A549 (cell line): ENCODE results near the gene SF3A1. TPM values are rescaled to one million over a fixed set of nuclear protein-coding genes. Genes with fewer than 3 reads are reported as not detected.

Source experiments
- ATAC-seq, 2 experiments: fragments of 200-7000 bp in 1 of 2; fragments of >200 bp in 1 of 2; cut with Nextera tagmentation in 1 of 2; cut with Tn5 transposase in 1 of 2; 3 replicates each; pipeline versions ENCODE4 v1.8.0 to v1.9.1; 2018 to 2020; ENCODE audit warnings: mild to moderate bottlenecking in 1 of 2, moderate library complexity in 1 of 2
- CTCF ChIA-PET: fragments of 300-600 bp; sonication (Branson Sonifier 250); formaldehyde crosslinking; extraction: SDS; loops from one replicate; lab custom pipeline; 2021; ENCODE audit warnings: antibody characterized with exemption, inconsistent platforms; lab: Yijun Ruan, JAX
- POLR2A ChIA-PET: fragments of 350-600 bp; formaldehyde crosslinking; extraction: SDS; loops from one replicate; lab custom pipeline; 2021; ENCODE audit warnings: antibody characterized with exemption, inconsistent platforms; lab: Yijun Ruan, JAX
- DNase-seq, 2 experiments: peaks; one replicate each; pipeline versions ENCODE4 v3.0.0 to v3.0.0-alpha.2; 2011 to 2016; ENCODE audit warnings: low read depth in 1 of 2, low spot score in 1 of 2
- FAIRE-seq: peaks from 2 replicates; lab custom pipeline; 2011; peaks lifted over from hg19 to GRCh38; lab: Jason Lieb, UNC
- H3K27ac ChIP-seq, 2 experiments: fragments of >200 bp; sonication (Bioruptor Twin); formaldehyde crosslinking; 3 replicates each; pipeline ENCODE4 v1.5.1; 2016 to 2017
- H3K4me1 ChIP-seq: fragments of >200 bp; sonication (Bioruptor Twin); formaldehyde crosslinking; 3 replicates; pipeline ENCODE4 v1.6.1; 2016
- H3K4me2 ChIP-seq: fragments of >200 bp; sonication (Bioruptor Twin); formaldehyde crosslinking; 3 replicates; pipeline ENCODE4 v1.6.1; 2016
- H3K4me3 ChIP-seq: fragments of >200 bp; sonication (Bioruptor Twin); formaldehyde crosslinking; 3 replicates; pipeline ENCODE4 v1.5.1; 2016
- H3K9me3 ChIP-seq: fragments of >200 bp; sonication (Bioruptor Twin); formaldehyde crosslinking; 3 replicates; pipeline ENCODE4 v1.6.1; 2016
- BCL3 ChIP-seq: fragments of >200 bp; sonication (Bioruptor Twin); formaldehyde crosslinking; IDR thresholded peaks from 3 replicates; pipeline ENCODE4 v1.6.1; 2016
- CBX8 ChIP-seq: fragments of 200-600 bp; sonication (generic); IDR thresholded peaks from 2 replicates; pipeline ENCODE4 v1.6.1; 2016
- CTCF ChIP-seq: fragments of >200 bp; sonication (Bioruptor Twin); formaldehyde crosslinking; IDR thresholded peaks from 3 replicates; pipeline ENCODE4 v1.5.1; 2016
- GATA3 ChIP-seq: IDR thresholded peaks from 2 replicates; pipeline ENCODE4 v1.6.1; 2012; ENCODE audit warnings: borderline replicate concordance
- HMGXB4 ChIP-seq: fragments of 250-450 bp; sonication (Bioruptor Pico); IDR thresholded peaks from 2 replicates; pipeline ENCODE4 v1.5.0; 2021; ENCODE audit warnings: mild to moderate bottlenecking, moderate library complexity, borderline replicate concordance
- JUNB ChIP-seq: fragments of >200 bp; sonication (Bioruptor Twin); formaldehyde crosslinking; IDR thresholded peaks from 2 replicates; pipeline ENCODE4 v1.6.1; 2016
- NFE2L2 ChIP-seq: fragments of 150-350 bp; conservative IDR thresholded peaks from 2 replicates; pipeline ENCODE4 v1.6.1; 2014; ENCODE audit warnings: low read length
- PBX3 ChIP-seq: IDR thresholded peaks from 2 replicates; pipeline ENCODE4 v1.6.1; 2012
- PHF8 ChIP-seq: fragments of 200-600 bp; sonication (generic); IDR thresholded peaks from 2 replicates; pipeline ENCODE4 v1.6.1; 2016; ENCODE audit warnings: low read depth, mild to moderate bottlenecking, antibody characterized with exemption, moderate library complexity, borderline replicate concordance
- POLR2A ChIP-seq: IDR thresholded peaks from 2 replicates; pipeline ENCODE4 v1.6.1; 2012; ENCODE audit warnings: mild to moderate bottlenecking, low read length
- RARB ChIP-seq: fragments of 250-450 bp; sonication (Bioruptor Pico); IDR thresholded peaks from 2 replicates; pipeline ENCODE4 v1.8.0; 2021; ENCODE audit warnings: mild to moderate bottlenecking, moderate library complexity
- REST ChIP-seq: fragments of 200-600 bp; sonication (generic); IDR thresholded peaks from 2 replicates; pipeline ENCODE4 v1.6.1; 2016; ENCODE audit warnings: antibody characterized with exemption, mild to moderate bottlenecking, moderate library complexity
- RFX5 ChIP-seq: fragments of 450-650 bp; IDR thresholded peaks from 2 replicates; pipeline ENCODE4 v1.7.1; 2014; ENCODE audit warnings: antibody characterized with exemption, mild to moderate bottlenecking, moderate library complexity
- RNF2 ChIP-seq: fragments of 200-600 bp; sonication (generic); IDR thresholded peaks from 2 replicates; pipeline ENCODE4 v1.6.1; 2016; ENCODE audit warnings: low read depth, mild to moderate bottlenecking, antibody characterized with exemption, moderate library complexity, borderline replicate concordance
- SMC3 ChIP-seq: fragments of >200 bp; sonication (Bioruptor Twin); formaldehyde crosslinking; IDR thresholded peaks from 3 replicates; pipeline ENCODE4 v1.6.1; 2018; ENCODE audit warnings: inconsistent platforms
- TFCP2L1 ChIP-seq: fragments of 250-450 bp; sonication (Bioruptor Pico); IDR thresholded peaks from 2 replicates; pipeline ENCODE4 v1.5.0; 2021; ENCODE audit warnings: mild to moderate bottlenecking
- ZFP36 ChIP-seq: fragments of 450-650 bp; IDR thresholded peaks from 2 replicates; pipeline ENCODE4 v1.6.1; 2014; ENCODE audit warnings: borderline replicate concordance; ENCODE audit not compliant: partially characterized antibody
- ZNF302 ChIP-seq: fragments of 250-450 bp; sonication (Bioruptor Pico); IDR thresholded peaks from 2 replicates; pipeline ENCODE4 v1.9.0; 2021; ENCODE audit warnings: inconsistent platforms, mild to moderate bottlenecking, moderate library complexity
- WGBS: methylation state at CpG from one replicate; pipeline ENCODE4 v1.1.6; 2017; ENCODE audit errors: missing lambda C conversion rate; 5-methylcytosine and 5-hydroxymethylcytosine counted together
- polyA plus RNA-seq, 4 experiments: library from polyadenylated mRNA; depleted of rRNA in 3 of 4; stranded (reverse); fragments of >200 nt; fragmentation: RNase III in 1 of 4; extraction: RNeasy Plus Mini Kit Qiagen cat#74134 plus additional on column Dnase treatment in 1 of 4; gene quantifications; 2 replicates in 3 of 4; 3 replicates in 1 of 4; pipeline ENCODE4 v1.2.3, GENCODE V29; 2011 to 2017

SF3A1 gene
- polyA plus RNA-seq, 2 of the 4 experiments (the other 2 are of a cell fraction): 47.0 to 57.9 TPM

DNA sequence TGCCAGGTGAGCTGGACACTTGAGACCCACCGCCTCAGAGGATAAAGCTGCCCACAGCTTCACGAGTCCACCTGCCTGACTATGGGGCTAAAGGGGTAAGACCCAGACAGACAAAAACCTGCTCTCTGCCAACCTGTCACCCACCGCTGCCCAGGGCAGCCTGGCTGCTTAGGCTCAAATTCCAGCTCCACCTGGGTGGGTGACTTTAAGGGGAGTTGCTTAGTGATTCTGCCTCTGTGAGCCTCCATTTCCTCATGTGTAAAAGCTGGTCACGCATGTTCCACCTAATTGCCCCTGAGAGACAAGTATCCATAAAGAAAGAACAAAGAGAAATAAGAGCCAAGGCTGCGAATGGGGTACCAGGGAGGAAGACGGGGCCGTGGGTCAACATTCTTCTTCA lies 63.7 kb downstream of the SF3A1 start:
- H3K9me3 ChIP-seq: no peaks in the 10 kb centered on the region
- no peak overlapping the region for H3K27ac ChIP-seq
- 88% methylated on average over 6 of the region's 7 CpGs for WGBS
- DNase-seq: no peak
- no peak overlapping the region for H3K4me2 ChIP-seq
- ATAC-seq: no peak
- TF ChIP-seq HMGXB4 (CRISPR knock-in tag): no peak
- TF ChIP-seq REST: no peak
- TF ChIP-seq CTCF: no peak
- TF ChIP-seq RARB (CRISPR knock-in tag): no peak
- TF ChIP-seq GATA3: no peak
- TF ChIP-seq, all 56 proteins: peak for 0
- H3K4me1 ChIP-seq: peaks cover 18% of the 10 kb centered on the region; the same call in 2 of the 3 replicates
- ChIA-PET POLR2A (no interaction called here), CTCF (interaction anchor here (0.6 to 3.4 kb wide), 3 partner anchors 9 to 95 kb away, joined by 3 to 17 read pairs (median 6); partner anchors contain the start of gene RNF215)
- no peak for FAIRE-seq
- H3K4me3 ChIP-seq: no peak overlapping the region

- POLR2A ChIA-PET: no interaction called here
- ATAC-seq (no peak), FAIRE-seq (no peak), DNase-seq (no peak)
- Histone ChIP-seq H3K27ac (no peak overlapping the region), H3K4me1 (peaks cover 21% of the 10 kb centered on the region; the same call in 2 of the 3 replicates), H3K4me2 (no peak overlapping the region), H3K4me3 (no peak overlapping the region), H3K9me3 (no peaks in the 10 kb centered on the region)
- CTCF ChIA-PET: interaction anchor here (1.0 to 3.4 kb wide), 7 partner anchors 10 to 95 kb away, joined by 3 to 17 read pairs (median 4); partner anchors contain the start of genes RNF215 and TBC1D10A
- TF ChIP-seq POLR2A (no peak), ZFP36 (no peak), TFCP2L1 (no peak), PHF8 (no peak), ZNF302 (CRISPR knock-in tag) (no peak), SMC3 (no peak), JUNB (no peak), RARB (CRISPR knock-in tag) (no peak), CBX8 (no peak), BCL3 (no peak), PBX3 (no peak), GATA3 (no peak), RFX5 (no peak), RNF2 (no peak), NFE2L2 (no peak)
- 94% methylated on average over 5 of the region's 18 CpGs for WGBS
These were observed 64.4 kb downstream of the SF3A1 start for GRCh38 chr22:30292069-30292970.
